Breast epithelium (tissue), 4 donors: ENCODE measurements around the gene ERCC8. TPM values are rescaled to one million over a fixed set of nuclear protein-coding genes. Genes with fewer than 3 reads are reported as not detected.

ENCODE experiments used
- DNase-seq, 2 donors: peaks; one replicate each; pipeline ENCODE4 v3.0.0-alpha.2; 2019; ENCODE audit warnings: low spot score in 2 of 2
- H3K27ac ChIP-seq, 2 donors: fragments of 200-600 bp; sonication (generic) in 1 of 2; one replicate each; pipeline ENCODE4 v1.5.1; 2016 to 2019; ENCODE audit warnings: mild to moderate bottlenecking in 1 of 2
- H3K27me3 ChIP-seq, 2 donors: fragments of 200-600 bp; sonication (generic) in 1 of 2; one replicate each; pipeline versions ENCODE4 v1.5.1 to v1.6.0; 2017 to 2019; ENCODE audit warnings: control low read depth in 1 of 2, mild to moderate bottlenecking in 1 of 2
- H3K36me3 ChIP-seq: fragments of 200-600 bp; one replicate; pipeline ENCODE4 v1.5.1; 2019
- H3K4me1 ChIP-seq, 2 donors: fragments of 200-600 bp; sonication (generic); one replicate each; pipeline ENCODE4 v1.5.1; 2016 to 2019; ENCODE audit warnings: control low read depth in 1 of 2
- H3K4me3 ChIP-seq, 3 donors: fragments of 200-600 bp; sonication (generic); 1 replicate in 2 of 3; 2 replicates in 1 of 3; pipeline ENCODE4 v1.5.1; 2016 to 2019; ENCODE audit warnings: mild to moderate bottlenecking in 3 of 3, moderate library complexity in 2 of 3
- H3K9me3 ChIP-seq, 2 donors: fragments of 200-600 bp; sonication (generic) in 1 of 2; one replicate each; pipeline ENCODE4 v1.5.1; 2016 to 2019; ENCODE audit warnings: control low read depth in 1 of 2
- CTCF ChIP-seq, 3 donors: fragments of 450-650 bp; IDR thresholded peaks; one replicate each; pipeline ENCODE4 v1.5.1; 2016 to 2017; ENCODE audit warnings: antibody characterized with exemption in 3 of 3, mild to moderate bottlenecking in 3 of 3, moderate library complexity in 3 of 3
- POLR2A ChIP-seq: fragments of 450-650 bp; IDR thresholded peaks from one replicate; pipeline ENCODE4 v1.6.1; 2016; ENCODE audit warnings: antibody characterized with exemption, mild to moderate bottlenecking, moderate library complexity
- POLR2AphosphoS5 ChIP-seq, 3 donors: sonication (generic); formaldehyde crosslinking; IDR thresholded peaks; one replicate each; pipeline ENCODE4 v1.6.1; 2017; ENCODE audit warnings: antibody characterized with exemption in 3 of 3
- intact Hi-C: fragments of 100-400 bp; cut with DNase I; formaldehyde crosslinking; loops from one replicate; pipeline ENCODE4 v1.15.1; 2023; ENCODE audit warnings: low total_unique reads
- total RNA-seq, 3 donors: library from RNA; depleted of rRNA; stranded (reverse); fragments of >200 nt; gene quantifications; one replicate each; pipeline ENCODE4 v1.1.0, GENCODE V29; 2016

The ERCC8 gene
- total RNA-seq, 3 donors from 2014 or later, result 14.7 to 25.4 (median 17.3) TPM

GRCh38 chr5:60851626-60852025 is 93.2 kb downstream of the ERCC8 start:
- H3K36me3 ChIP-seq, result no peaks in the 10 kb centered on the region
- no peak overlapping the region for H3K27ac ChIP-seq
- intact Hi-C loops, result no loop called here
- H3K9me3 ChIP-seq, result no peaks in the 10 kb centered on the region
- TF ChIP-seq POLR2A, result no peak
- TF ChIP-seq CTCF (IDR thresholded peaks at IDR 0.05), result no peak
- TF ChIP-seq POLR2AphosphoS5 (IDR thresholded peaks at IDR 0.05), result no peak
- DNase-seq, result no peak
- no peaks in the 10 kb centered on the region for H3K27me3 ChIP-seq
- H3K4me1 ChIP-seq, result no peaks in the 10 kb centered on the region
- no peak overlapping the region for H3K4me3 ChIP-seq

- TF ChIP-seq CTCF (IDR thresholded peaks at IDR 0.05) (no peak), POLR2AphosphoS5 (IDR thresholded peaks at IDR 0.05) (no peak), POLR2A (no peak)
- Histone ChIP-seq H3K27me3 (peaks cover 0 to 6% of the 10 kb centered on the region in 2 donors), H3K36me3 (no peaks in the 10 kb centered on the region), H3K4me1 (no peaks in the 10 kb centered on the region), H3K9me3 (no peaks in the 10 kb centered on the region), H3K27ac (no peak overlapping the region), H3K4me3 (no peak overlapping the region)
- intact Hi-C loops, result no loop called here
- DNase-seq, result no peak
These were observed 98.6 kb downstream of the ERCC8 start for GRCh38 chr5:60846298-60846697.

- no peaks in the 10 kb centered on the region for H3K4me1 ChIP-seq
- H3K9me3 ChIP-seq, result no peaks in the 10 kb centered on the region
- intact Hi-C loops, result no loop called here
- H3K27me3 ChIP-seq, result peaks cover 0 to 6% of the 10 kb centered on the region in 2 donors
- DNase-seq, result peak; percentile 64 to 73
- H3K4me3 ChIP-seq, result peak within 1 kb of the TSS; percentile 54 to 86 (median 74)
- H3K36me3 ChIP-seq, result no peaks in the 10 kb centered on the region
- peak in 2 of 3 donors; percentile 12 to 38 for TF ChIP-seq POLR2AphosphoS5 (IDR thresholded peaks at IDR 0.05)
- no peak for TF ChIP-seq POLR2A
- peak within 1 kb of the TSS; percentile 52 to 60 for H3K27ac ChIP-seq
These were observed 100.6 kb downstream of the ERCC8 start, which contains the start of gene ELOVL7 for GRCh38 chr5:60843936-60844905. Gene ELOVL7, minus strand, starts transcription at chr5:60844269. Its CDS starts 56,872 bp downstream, at chr5:60787397.

GRCh38 chr5:60843386-60843935 is 101.4 kb downstream of the ERCC8 start:
- H3K4me3 ChIP-seq, result peak overlapping the region; percentile 54 to 86 (median 74)
- no peak for DNase-seq
- H3K4me1 ChIP-seq, result no peaks in the 10 kb centered on the region
- no peaks in the 10 kb centered on the region for H3K9me3 ChIP-seq
- intact Hi-C loops, result no loop called here
- no peak for TF ChIP-seq POLR2AphosphoS5 (IDR thresholded peaks at IDR 0.05)
- no peak for TF ChIP-seq POLR2A
- no peak for TF ChIP-seq CTCF (IDR thresholded peaks at IDR 0.05)
- H3K27ac ChIP-seq, result peak overlapping the region; percentile 52 to 54
- peaks cover 0 to 6% of the 10 kb centered on the region in 2 donors for H3K27me3 ChIP-seq
- no peaks in the 10 kb centered on the region for H3K36me3 ChIP-seq

- peak overlapping the region; percentile 54 to 86 (median 74) for H3K4me3 ChIP-seq
- DNase-seq, result no peak
- H3K27me3 ChIP-seq, result peaks cover 0 to 6% of the 10 kb centered on the region in 2 donors
- no peaks in the 10 kb centered on the region for H3K9me3 ChIP-seq
- no peak overlapping the region for H3K27ac ChIP-seq
- intact Hi-C loops, result no loop called here
- H3K36me3 ChIP-seq, result no peaks in the 10 kb centered on the region
- TF ChIP-seq POLR2AphosphoS5 (IDR thresholded peaks at IDR 0.05), result no peak
- TF ChIP-seq POLR2A, result no peak
- TF ChIP-seq CTCF (IDR thresholded peaks at IDR 0.05), result no peak
- H3K4me1 ChIP-seq, result no peaks in the 10 kb centered on the region
These were observed 101.9 kb downstream of the ERCC8 start for GRCh38 chr5:60842871-60843385.
